Esophagus muscularis mucosa (tissue), 4 donors: ENCODE data around the gene SIGLEC6.

Experiments
- EP300 ChIP-seq: sonication (generic); formaldehyde crosslinking; IDR thresholded peaks from one replicate; pipeline ENCODE4 v1.6.1; 2017; ENCODE audit warnings: antibody characterized with exemption
- POLR2A ChIP-seq: fragments of 450-650 bp; IDR thresholded peaks from one replicate; pipeline ENCODE4 v1.6.1; 2017; ENCODE audit warnings: antibody characterized with exemption, moderate library complexity, mild to moderate bottlenecking, low read depth
- POLR2AphosphoS5 ChIP-seq, 2 donors: sonication (generic); formaldehyde crosslinking; IDR thresholded peaks; one replicate each; pipeline ENCODE4 v1.6.1; 2017; ENCODE audit warnings: antibody characterized with exemption in 2 of 2
- TF ChIP-seq, protein P1 (sequence below), 3 experiments: fragments of 200-600 bp in 2 of 3; fragments of 450-650 bp in 1 of 3; sonication (generic) in 2 of 3; IDR thresholded peaks; one replicate each; pipeline ENCODE4 v1.5.1; 2017 to 2019; ENCODE audit warnings: antibody characterized with exemption in 3 of 3, mild to moderate bottlenecking in 2 of 3, moderate library complexity in 1 of 3

GRCh38 chr19:51539821-51540366 lies 8.4 kb upstream of the SIGLEC6 start:
- TF ChIP-seq, protein P1, sequence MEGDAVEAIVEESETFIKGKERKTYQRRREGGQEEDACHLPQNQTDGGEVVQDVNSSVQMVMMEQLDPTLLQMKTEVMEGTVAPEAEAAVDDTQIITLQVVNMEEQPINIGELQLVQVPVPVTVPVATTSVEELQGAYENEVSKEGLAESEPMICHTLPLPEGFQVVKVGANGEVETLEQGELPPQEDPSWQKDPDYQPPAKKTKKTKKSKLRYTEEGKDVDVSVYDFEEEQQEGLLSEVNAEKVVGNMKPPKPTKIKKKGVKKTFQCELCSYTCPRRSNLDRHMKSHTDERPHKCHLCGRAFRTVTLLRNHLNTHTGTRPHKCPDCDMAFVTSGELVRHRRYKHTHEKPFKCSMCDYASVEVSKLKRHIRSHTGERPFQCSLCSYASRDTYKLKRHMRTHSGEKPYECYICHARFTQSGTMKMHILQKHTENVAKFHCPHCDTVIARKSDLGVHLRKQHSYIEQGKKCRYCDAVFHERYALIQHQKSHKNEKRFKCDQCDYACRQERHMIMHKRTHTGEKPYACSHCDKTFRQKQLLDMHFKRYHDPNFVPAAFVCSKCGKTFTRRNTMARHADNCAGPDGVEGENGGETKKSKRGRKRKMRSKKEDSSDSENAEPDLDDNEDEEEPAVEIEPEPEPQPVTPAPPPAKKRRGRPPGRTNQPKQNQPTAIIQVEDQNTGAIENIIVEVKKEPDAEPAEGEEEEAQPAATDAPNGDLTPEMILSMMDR (IDR thresholded peaks at IDR 0.05), result no peak
- TF ChIP-seq POLR2A (no peak), EP300 (no peak), POLR2AphosphoS5 (IDR thresholded peaks at IDR 0.05) (no peak)
